Panc1 (cell line): ENCODE data around the gene HOXB5. TPM values are rescaled to one million over a fixed set of nuclear protein-coding genes. Genes with fewer than 3 reads are reported as not detected.

Source experiments
- ATAC-seq: fragments of 200-7000 bp; cut with Tn5 transposase; 2 replicates; pipeline ENCODE4 v1.9.1; 2020; ENCODE audit warnings: mild to moderate bottlenecking, moderate library complexity
- BruUV-seq: library from RNA; stranded (reverse); fragments of 400-500 nt; replicated peaks from 2 replicates; lab custom pipeline; 2021; lab: Mats Ljungman, UMichigan
- CTCF ChIA-PET: fragments of 300-600 bp; sonication (Branson Sonifier 250); formaldehyde crosslinking; loops from one replicate; lab custom pipeline; 2022; ENCODE audit warnings: antibody characterized with exemption; lab: Charles Lee
- POLR2A ChIA-PET: fragments of 300-600 bp; sonication (Branson Sonifier 250); formaldehyde crosslinking; loops from one replicate; lab custom pipeline; 2022; ENCODE audit warnings: antibody characterized with exemption; lab: Charles Lee
- DNase-seq: peaks from one replicate; pipeline ENCODE4 v3.0.0-alpha.2; 2010; ENCODE audit warnings: low read depth, low spot score
- H3K27ac ChIP-seq: 2 replicates; pipeline ENCODE4 v1.5.1; 2011; ENCODE audit warnings: mild to moderate bottlenecking, low read length, inconsistent platforms
- H3K27me3 ChIP-seq: fragments of 200-500 bp; sonication (Bioruptor generic); 2 replicates; pipeline ENCODE4 v1.6.0; 2014; ENCODE audit warnings: low read length, inconsistent platforms; ENCODE audit not compliant: control insufficient read depth, insufficient read depth
- H3K36me3 ChIP-seq: fragments of 200-500 bp; sonication (Bioruptor generic); 2 replicates; pipeline ENCODE4 v1.5.1; 2014; ENCODE audit warnings: inconsistent platforms, mild to moderate bottlenecking, low read length, moderate library complexity; ENCODE audit not compliant: control insufficient read depth, insufficient read depth
- H3K4me1 ChIP-seq: 2 replicates; pipeline ENCODE4 v1.5.1; 2011; ENCODE audit warnings: inconsistent platforms, mild to moderate bottlenecking, low read length, moderate library complexity; ENCODE audit not compliant: control insufficient read depth, insufficient read depth
- H3K4me3 ChIP-seq, 2 experiments: 2 replicates each; pipeline ENCODE4 v1.5.1; 2011 to 2012; ENCODE audit warnings: low read depth in 2 of 2, low read length in 2 of 2, mild to moderate bottlenecking in 2 of 2, inconsistent platforms in 1 of 2, moderate library complexity in 1 of 2
- H3K9me3 ChIP-seq: fragments of 200-500 bp; sonication (Bioruptor generic); 2 replicates; pipeline ENCODE4 v1.5.1; 2014; ENCODE audit warnings: low read depth, mild to moderate bottlenecking, inconsistent platforms, low read length, moderate library complexity; ENCODE audit not compliant: control insufficient read depth, insufficient read depth
- POLR2AphosphoS5 ChIP-seq: IDR thresholded peaks from 2 replicates; pipeline ENCODE4 v1.6.1; 2012; ENCODE audit warnings: mild to moderate bottlenecking, low read depth, low read length, moderate library complexity
- REST ChIP-seq, 2 experiments: IDR thresholded peaks; 2 replicates each; pipeline ENCODE4 v1.6.1; 2011 to 2012; ENCODE audit warnings: low read depth in 2 of 2, control low read depth in 1 of 2, low read length in 1 of 2, mild to moderate bottlenecking in 1 of 2, moderate library complexity in 1 of 2; ENCODE audit not compliant: insufficient read depth in 1 of 2
- SIN3A ChIP-seq: IDR thresholded peaks from 2 replicates; pipeline ENCODE4 v1.6.1; 2012; ENCODE audit warnings: low read depth, mild to moderate bottlenecking, low read length, moderate library complexity, borderline replicate concordance; ENCODE audit not compliant: insufficient read depth
- TCF7L2 ChIP-seq: IDR thresholded peaks from 2 replicates; pipeline ENCODE4 v1.6.1; 2011; ENCODE audit warnings: mild to moderate bottlenecking, low read depth, low read length, inconsistent platforms
- in situ Hi-C: cut with HindIII; loops from 2 replicates; pipeline ENCODE4 v1.10.0; 2016; ENCODE audit warnings: low sequenced_read_pairs, low pct_unique_long_range_greater_than_20kb
- intact Hi-C: fragments of 100-400 bp; cut with micrococcal nuclease; formaldehyde crosslinking; loops from one replicate; pipeline ENCODE4 v1.10.0; 2022; ENCODE audit not compliant: unreplicated experiment
- total RNA-seq: library from RNA; stranded (reverse); gene quantifications from one replicate; pipeline ENCODE4 v1.2.1, GENCODE V29; 2021; ENCODE audit not compliant: unreplicated experiment
- TF ChIP-seq, protein P1 (sequence below): fragments of 450-650 bp; IDR thresholded peaks from 2 replicates; pipeline ENCODE4 v1.5.1; 2017; ENCODE audit warnings: mild to moderate bottlenecking

The HOXB5 gene
- total RNA-seq, 1 experiment from 2014 or later, result 67.2 TPM

GRCh38 chr17:48620461-48621139 lies 27.0 kb upstream of the HOXB5 start:
- no peak for DNase-seq
- 0 out of 2 replicates have a peak, but pooled peaks have one; percentile 0 for ATAC-seq
- in situ Hi-C loops, result no loop called here
- Histone ChIP-seq H3K4me1 (peaks cover 71% of the 10 kb centered on the region), H3K4me3 (peak overlapping the region in 1 of 2 experiments; percentile 3; a peak in 1 of 4 replicates), H3K27me3 (no peaks in the 10 kb centered on the region), H3K27ac (peak overlapping the region; percentile 99), H3K36me3 (no peaks in the 10 kb centered on the region), H3K9me3 (no peaks in the 10 kb centered on the region)
- TF ChIP-seq POLR2AphosphoS5 (no peak), REST (IDR thresholded peaks at IDR 0.05; ENCODE audit: insufficient read depth in 1 of 2, low read depth in 2 of 2, low read length in 1 of 2) (no peak), TCF7L2 (no peak)
- TF ChIP-seq, protein P1, sequence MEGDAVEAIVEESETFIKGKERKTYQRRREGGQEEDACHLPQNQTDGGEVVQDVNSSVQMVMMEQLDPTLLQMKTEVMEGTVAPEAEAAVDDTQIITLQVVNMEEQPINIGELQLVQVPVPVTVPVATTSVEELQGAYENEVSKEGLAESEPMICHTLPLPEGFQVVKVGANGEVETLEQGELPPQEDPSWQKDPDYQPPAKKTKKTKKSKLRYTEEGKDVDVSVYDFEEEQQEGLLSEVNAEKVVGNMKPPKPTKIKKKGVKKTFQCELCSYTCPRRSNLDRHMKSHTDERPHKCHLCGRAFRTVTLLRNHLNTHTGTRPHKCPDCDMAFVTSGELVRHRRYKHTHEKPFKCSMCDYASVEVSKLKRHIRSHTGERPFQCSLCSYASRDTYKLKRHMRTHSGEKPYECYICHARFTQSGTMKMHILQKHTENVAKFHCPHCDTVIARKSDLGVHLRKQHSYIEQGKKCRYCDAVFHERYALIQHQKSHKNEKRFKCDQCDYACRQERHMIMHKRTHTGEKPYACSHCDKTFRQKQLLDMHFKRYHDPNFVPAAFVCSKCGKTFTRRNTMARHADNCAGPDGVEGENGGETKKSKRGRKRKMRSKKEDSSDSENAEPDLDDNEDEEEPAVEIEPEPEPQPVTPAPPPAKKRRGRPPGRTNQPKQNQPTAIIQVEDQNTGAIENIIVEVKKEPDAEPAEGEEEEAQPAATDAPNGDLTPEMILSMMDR, result no peak
- ChIA-PET POLR2A (interaction anchor here (0.6 kb wide), 1 partner anchor 16 kb away, joined by 26 read pairs; no protein-coding TSS in a partner anchor), CTCF (no interaction called here)
- no TSS peak for BruUV-seq
- intact Hi-C loops, result no loop called here

DNA sequence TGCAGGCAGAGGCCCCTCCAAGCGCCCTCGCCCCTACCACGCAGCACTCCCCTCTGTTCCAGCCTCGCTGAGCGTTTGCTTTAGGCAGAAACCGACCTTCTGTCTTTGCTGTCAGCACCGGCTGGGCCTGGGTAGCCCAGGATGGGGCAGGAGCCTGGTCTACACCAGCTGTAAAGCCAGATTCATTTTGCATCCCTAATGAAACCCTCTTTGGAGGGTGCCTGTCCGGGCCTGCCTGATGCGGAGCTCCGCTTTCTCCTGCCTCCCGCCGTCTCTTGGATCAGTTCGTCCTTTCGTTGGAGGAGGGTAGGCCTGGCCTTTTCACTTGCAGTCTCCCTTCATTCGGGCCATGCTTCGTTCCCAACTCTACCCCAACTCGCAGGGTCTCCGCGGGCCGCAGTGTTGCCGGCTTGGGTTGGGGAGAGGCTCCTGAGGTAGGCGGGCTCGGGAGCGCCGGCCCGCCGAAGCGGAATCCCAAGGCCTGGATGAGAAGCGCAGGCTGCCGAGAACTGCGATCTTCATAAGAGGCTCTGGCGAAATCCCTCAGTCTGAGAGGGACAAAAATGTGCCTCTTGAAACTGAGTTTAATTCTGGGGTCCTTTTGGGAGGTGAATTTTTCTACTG lies 26.4 kb upstream of the HOXB5 start:
- Histone ChIP-seq H3K27ac (peak overlapping the region; percentile 99), H3K27me3 (no peaks in the 10 kb centered on the region), H3K4me1 (peaks cover 73% of the 10 kb centered on the region), H3K36me3 (no peaks in the 10 kb centered on the region), H3K4me3 (peak overlapping the region; percentile 68 to 71), H3K9me3 (no peaks in the 10 kb centered on the region)
- ChIA-PET POLR2A (interaction anchor here (0.7 kb wide), 1 partner anchor 393 kb away, joined by 4 read pairs; no protein-coding TSS in a partner anchor), CTCF (interaction anchor here (0.6 kb wide), 1 partner anchor 264 kb away, joined by 3 read pairs; no protein-coding TSS in a partner anchor)
- no peak for TF ChIP-seq SIN3A
- TF ChIP-seq TCF7L2, result peak; percentile 82; the same call in 1 of the 2 replicates
- no TSS peak for BruUV-seq
- ATAC-seq, result peak; percentile 8; the same call in 1 of the 2 replicates
- intact Hi-C loops (loop anchor here (2.0 to 10.0 kb wide), 3 partner anchors 65 to 595 kb away; no protein-coding TSS in a partner anchor), in situ Hi-C loops (loop anchor here (5.0 kb wide), 1 partner anchor 63 kb away; no protein-coding TSS in a partner anchor)
- no peak for DNase-seq
